ENCODE data around the gene MAP1A. TPM values are rescaled to one million over a fixed set of nuclear protein-coding genes. Genes with fewer than 3 reads are reported as not detected.

MAP1A gene
- 1.6 and 2.4 TPM in 2 replicates for total RNA-seq (2014; rRNA removed; shearing (Covaris generic))

- no peak for DNase-seq (ENCODE audit: low read depth)
Measured at GRCh38 chr15:43517354-43518196, at the start of gene MAP1A. Gene MAP1A (plus strand): TSS chr15:43517608. CDS start chr15:43521474, 3,866 bp downstream.

GRCh38 chr15:43469867-43470266 lies 47.5 kb upstream of the MAP1A start:
- peak; percentile 11 for DNase-seq (ENCODE audit: low read depth)

- DNase-seq (ENCODE audit: low read depth): no peak
Measured at GRCh38 chr15:43471975-43472374, 45.4 kb upstream of the MAP1A start.

- DNase-seq (ENCODE audit: low read depth): no peak
Measured at GRCh38 chr15:43473885-43474284, 43.5 kb upstream of the MAP1A start.

GRCh38 chr15:43483297-43484128 lies 33.9 kb upstream of the MAP1A start:
- peak; percentile 35 for DNase-seq (ENCODE audit: low read depth)

- DNase-seq (ENCODE audit: low read depth): no peak
Measured at GRCh38 chr15:43484455-43484854, 33.0 kb upstream of the MAP1A start.

GRCh38 chr15:43487271-43487895 lies 30.0 kb upstream of the MAP1A start:
- DNase-seq (ENCODE audit: low read depth): no peak

GRCh38 chr15:43488790-43489189 lies 28.6 kb upstream of the MAP1A start:
- DNase-seq (ENCODE audit: low read depth): no peak

GRCh38 chr15:43489191-43489590 lies 28.2 kb upstream of the MAP1A start:
- no peak for DNase-seq (ENCODE audit: low read depth)

GRCh38 chr15:43492266-43492665 lies 25.1 kb upstream of the MAP1A start:
- no peak for DNase-seq (ENCODE audit: low read depth)

- DNase-seq (ENCODE audit: low read depth): peak; percentile 95
Measured at GRCh38 chr15:43492673-43493601, 24.5 kb upstream of the MAP1A start, which contains the start of gene TP53BP1. Gene TP53BP1 (minus strand): TSS chr15:43493156. CDS start chr15:43493043, 113 bp downstream.

GRCh38 chr15:43493703-43494472 lies 23.5 kb upstream of the MAP1A start:
- no peak for DNase-seq (ENCODE audit: low read depth)

GRCh38 chr15:43498990-43499389 lies 18.4 kb upstream of the MAP1A start:
- DNase-seq (ENCODE audit: low read depth): no peak

GRCh38 chr15:43499635-43500034 lies 17.8 kb upstream of the MAP1A start:
- no peak for DNase-seq (ENCODE audit: low read depth)

GRCh38 chr15:43505738-43506137 lies 11.7 kb upstream of the MAP1A start:
- DNase-seq (ENCODE audit: low read depth): no peak

- DNase-seq (ENCODE audit: low read depth): no peak
Measured at GRCh38 chr15:43508421-43508820, 9.0 kb upstream of the MAP1A start.

- DNase-seq (ENCODE audit: low read depth): peak; percentile 52
Measured at GRCh38 chr15:43508991-43509659, 8.3 kb upstream of the MAP1A start.

- DNase-seq (ENCODE audit: low read depth): peak; percentile 65
Measured at GRCh38 chr15:43509660-43510199, 7.7 kb upstream of the MAP1A start.

Data from RPMI7951 (cell line).